CD4-positive, CD25-positive, alpha-beta regulatory T cell (primary cell): ENCODE results near the gene SLC4A1AP. TPM values are rescaled to one million over a fixed set of nuclear protein-coding genes. Genes with fewer than 3 reads are reported as not detected.
"Not testable (repeated sequence)": the region's sequence is repeated elsewhere in the genome, so short reads cannot be mapped to it uniquely, and the experiment has no call there.

Experiments
- ATAC-seq, 2 donors: fragments of 150-1000 bp; cut with Tn5 transposase; one replicate each; pipeline ENCODE4 v1.10.0; 2021; ENCODE audit warnings: low read depth in 2 of 2, moderate number of reproducible peaks in 2 of 2, moderate library complexity in 1 of 2
- DNase-seq, 3 donors: peaks; one replicate each; pipeline versions ENCODE4 v3.0.0 to v3.0.0-alpha.2; 2012 to 2022; ENCODE audit warnings: mixed read lengths in 1 of 3
- H3K27ac ChIP-seq: one replicate; pipeline ENCODE4 v1.7.0; 2013; ENCODE audit warnings: mild to moderate bottlenecking, low read length; ENCODE audit not compliant: insufficient read depth, poor library complexity, severe bottlenecking
- H3K27me3 ChIP-seq: one replicate; pipeline ENCODE4 v1.7.0; 2013; ENCODE audit warnings: low read length; ENCODE audit not compliant: control insufficient read depth, insufficient read depth
- H3K36me3 ChIP-seq: one replicate; pipeline ENCODE4 v1.7.0; 2013; ENCODE audit warnings: mild to moderate bottlenecking, low read length, moderate library complexity; ENCODE audit not compliant: control insufficient read depth, insufficient read depth
- H3K4me1 ChIP-seq: 2 replicates; pipeline ENCODE4 v1.7.0; 2013; ENCODE audit warnings: mild to moderate bottlenecking, low read length; ENCODE audit not compliant: insufficient read depth, control insufficient read depth, poor library complexity, severe bottlenecking
- H3K4me3 ChIP-seq: one replicate; pipeline ENCODE4 v1.7.0; 2013; ENCODE audit warnings: low read depth, mild to moderate bottlenecking, low read length, moderate library complexity
- H3K9me3 ChIP-seq, 2 experiments: 1 replicate in 1 of 2; 2 replicates in 1 of 2; pipeline ENCODE4 v1.7.0; 2013; ENCODE audit warnings: low read length in 2 of 2, mild to moderate bottlenecking in 1 of 2, moderate library complexity in 1 of 2; ENCODE audit not compliant: control insufficient read depth in 2 of 2
- H3K27ac Mint-ChIP-seq, 3 donors: one replicate each; pipeline ENCODE4 v1.8.0; 2020 to 2022; ENCODE audit warnings: mild to moderate bottlenecking in 3 of 3, mixed read lengths in 3 of 3, moderate library complexity in 2 of 3
- H3K27me3 Mint-ChIP-seq: one replicate; pipeline ENCODE4 v1.8.0; 2022; ENCODE audit warnings: mild to moderate bottlenecking, mixed read lengths
- H3K36me3 Mint-ChIP-seq: one replicate; pipeline ENCODE4 v1.8.0; 2020; ENCODE audit warnings: mixed read lengths
- H3K4me1 Mint-ChIP-seq, 4 donors: one replicate each; pipeline ENCODE4 v1.8.0; 2020 to 2022; ENCODE audit warnings: mixed read lengths in 4 of 4, mild to moderate bottlenecking in 1 of 4
- H3K4me3 Mint-ChIP-seq, 4 donors: one replicate each; pipeline ENCODE4 v1.8.0; 2020 to 2022; ENCODE audit warnings: mild to moderate bottlenecking in 4 of 4, mixed read lengths in 4 of 4, moderate library complexity in 3 of 4
- H3K9me3 Mint-ChIP-seq, 7 donors: one replicate each; pipeline ENCODE4 v1.8.0; 2020 to 2022; ENCODE audit warnings: mixed read lengths in 7 of 7, mild to moderate bottlenecking in 3 of 7, moderate library complexity in 2 of 7
- polyA plus RNA-seq, 4 donors: library from polyadenylated mRNA; unstranded; fragments of 300-500 nt; fragmentation: Illumina TruSeq; gene quantifications; one replicate each; pipeline ENCODE4 v1.2.3, GENCODE V29; 2021
- total RNA-seq: library from RNA; stranded (reverse); gene quantifications from one replicate; pipeline ENCODE4 v1.2.3, GENCODE V29; 2022

The SLC4A1AP gene, protein sequence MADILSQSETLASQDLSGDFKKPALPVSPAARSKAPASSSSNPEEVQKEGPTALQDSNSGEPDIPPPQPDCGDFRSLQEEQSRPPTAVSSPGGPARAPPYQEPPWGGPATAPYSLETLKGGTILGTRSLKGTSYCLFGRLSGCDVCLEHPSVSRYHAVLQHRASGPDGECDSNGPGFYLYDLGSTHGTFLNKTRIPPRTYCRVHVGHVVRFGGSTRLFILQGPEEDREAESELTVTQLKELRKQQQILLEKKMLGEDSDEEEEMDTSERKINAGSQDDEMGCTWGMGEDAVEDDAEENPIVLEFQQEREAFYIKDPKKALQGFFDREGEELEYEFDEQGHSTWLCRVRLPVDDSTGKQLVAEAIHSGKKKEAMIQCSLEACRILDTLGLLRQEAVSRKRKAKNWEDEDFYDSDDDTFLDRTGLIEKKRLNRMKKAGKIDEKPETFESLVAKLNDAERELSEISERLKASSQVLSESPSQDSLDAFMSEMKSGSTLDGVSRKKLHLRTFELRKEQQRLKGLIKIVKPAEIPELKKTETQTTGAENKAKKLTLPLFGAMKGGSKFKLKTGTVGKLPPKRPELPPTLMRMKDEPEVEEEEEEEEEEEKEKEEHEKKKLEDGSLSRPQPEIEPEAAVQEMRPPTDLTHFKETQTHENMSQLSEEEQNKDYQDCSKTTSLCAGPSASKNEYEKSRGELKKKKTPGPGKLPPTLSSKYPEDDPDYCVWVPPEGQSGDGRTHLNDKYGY
- 20.8 TPM for total RNA-seq
- 10 to 100 TPM; 25.2 to 28.3 (median 26.7) TPM for polyA plus RNA-seq

DNA sequence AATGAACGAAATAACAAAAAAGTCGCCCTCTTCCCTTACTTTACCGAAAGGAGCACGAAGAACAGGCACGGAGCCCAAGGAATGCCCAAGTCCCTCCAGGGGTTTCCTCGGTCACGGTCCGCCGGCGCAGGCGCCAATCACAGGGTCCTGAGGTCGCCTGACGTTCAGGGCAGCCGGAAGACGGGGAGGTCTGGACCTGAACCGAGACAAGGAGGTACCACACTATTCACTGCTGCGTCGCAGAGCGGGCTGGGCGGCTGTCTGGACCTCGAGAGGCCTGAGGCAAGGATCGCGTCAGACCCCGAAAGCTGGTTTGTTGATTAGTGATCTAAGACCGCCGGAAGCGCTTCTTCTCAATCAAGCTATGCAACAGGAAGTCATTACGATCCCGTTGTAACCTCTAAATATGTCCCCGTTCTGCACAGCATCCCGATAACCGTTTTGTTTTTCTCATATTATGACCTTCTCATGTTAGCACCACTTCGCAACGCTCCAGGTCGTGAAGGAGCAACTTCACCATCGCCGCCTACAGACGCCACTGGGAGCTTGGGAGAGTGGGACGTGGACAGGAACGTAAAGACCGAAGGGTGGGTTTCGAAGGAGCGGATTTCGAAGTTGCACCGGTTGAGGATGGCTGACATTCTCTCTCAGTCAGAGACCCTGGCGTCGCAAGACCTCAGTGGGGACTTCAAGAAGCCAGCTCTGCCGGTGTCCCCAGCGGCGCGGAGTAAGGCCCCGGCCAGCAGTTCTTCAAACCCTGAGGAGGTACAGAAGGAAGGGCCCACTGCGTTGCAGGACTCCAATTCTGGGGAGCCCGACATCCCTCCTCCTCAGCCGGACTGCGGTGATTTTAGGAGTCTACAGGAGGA is at the start of gene SLC4A1AP, which contains the start of gene SUPT7L:
TSS of gene SLC4A1AP (plus strand) at position 605 of the 869 bp plus-strand sequence. CDS start at position 631, 26 bp downstream.
TSS of gene SUPT7L (minus strand) at position 330 of the 869 bp plus-strand sequence. CDS start 1,422 bp downstream, outside the sequence.
- Histone ChIP-seq H3K27ac (peak within 1 kb of the TSS; percentile 93), H3K9me3 (no peaks in the 10 kb centered on the region), H3K4me1 (peaks cover 26% of the 10 kb centered on the region), H3K4me3 (peak within 1 kb of the TSS; percentile 98), H3K36me3 (peaks cover 38% of the 10 kb centered on the region), H3K27me3 (no peaks in the 10 kb centered on the region)
- no peaks in the 10 kb centered on the region for H3K9me3 Mint-ChIP-seq
- peaks cover 4% of the 10 kb centered on the region for H3K27me3 Mint-ChIP-seq
- peak; percentile 66 to 91 (median 87) for DNase-seq
- peaks cover 23 to 68% (median 51%) of the 10 kb centered on the region in 4 donors for H3K4me1 Mint-ChIP-seq
- H3K4me3 Mint-ChIP-seq: peak within 1 kb of the TSS; percentile 90 to 100 (median 98)
- H3K36me3 Mint-ChIP-seq: peaks cover 31% of the 10 kb centered on the region
- H3K27ac Mint-ChIP-seq: peak within 1 kb of the TSS; percentile 99 to 100 (median 99)
- ATAC-seq: peak; percentile 76

DNA sequence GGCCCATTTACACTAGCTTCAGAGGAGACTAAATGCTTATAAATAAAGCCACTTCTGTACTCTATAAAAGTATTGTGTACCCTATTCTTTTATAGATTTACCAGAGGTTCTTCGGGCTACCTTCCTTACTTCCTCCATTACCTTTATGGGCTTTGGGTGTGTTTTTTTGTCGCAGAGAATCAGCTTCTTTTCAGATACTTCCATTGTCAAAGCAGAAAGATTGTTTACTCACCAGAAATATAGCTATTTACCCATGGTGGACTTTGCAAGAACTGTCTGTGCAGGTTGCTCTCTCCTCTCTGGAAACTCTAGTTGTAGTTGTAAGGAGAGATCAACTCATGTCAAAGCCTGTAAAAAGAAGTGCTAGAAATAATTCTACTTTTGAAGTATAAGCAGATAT is 49.7 kb upstream of the SLC4A1AP start:
- peaks cover 50% of the 10 kb centered on the region for H3K36me3 Mint-ChIP-seq
- no peaks in the 10 kb centered on the region for H3K4me1 ChIP-seq
- no peak overlapping the region for H3K4me3 ChIP-seq
- H3K4me3 Mint-ChIP-seq: no peak overlapping the region
- no peak for DNase-seq
- H3K27me3 Mint-ChIP-seq: no peaks in the 10 kb centered on the region
- peaks cover 76% of the 10 kb centered on the region for H3K36me3 ChIP-seq
- H3K4me1 Mint-ChIP-seq: peaks cover 2 to 6% (median 5%) of the 10 kb centered on the region in 4 donors
- no peaks in the 10 kb centered on the region for H3K27me3 ChIP-seq
- H3K27ac ChIP-seq: no peak overlapping the region
- ATAC-seq: no peak
- no peaks in the 10 kb centered on the region for H3K9me3 Mint-ChIP-seq
- H3K27ac Mint-ChIP-seq: no peak overlapping the region
- H3K9me3 ChIP-seq: no peaks in the 10 kb centered on the region

DNA sequence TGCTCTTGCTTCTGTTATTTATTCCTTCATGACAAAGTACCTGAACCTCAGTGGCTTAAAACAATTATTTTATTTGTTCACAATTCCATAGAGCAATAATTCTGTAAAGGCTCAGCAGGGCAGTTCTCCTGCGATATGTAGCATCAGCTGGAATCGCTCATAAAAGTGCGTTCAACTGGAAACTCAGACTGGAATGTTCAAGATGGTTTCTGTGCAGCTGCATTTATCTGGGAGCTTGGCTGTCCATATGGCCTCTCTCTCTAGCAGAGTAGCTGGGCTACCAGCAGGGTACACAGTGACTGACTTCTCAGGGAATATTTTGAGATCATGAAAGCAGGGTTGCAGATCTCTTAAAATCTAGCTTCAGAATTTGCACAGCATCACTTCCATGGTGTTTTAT is 48.4 kb upstream of the SLC4A1AP start:
- H3K36me3 ChIP-seq: peaks cover 84% of the 10 kb centered on the region
- H3K4me3 ChIP-seq: no peak overlapping the region
- Mint-ChIP-seq H3K9me3 (no peaks in the 10 kb centered on the region), H3K4me1 (peaks cover 2 to 6% (median 5%) of the 10 kb centered on the region in 4 donors), H3K4me3 (no peak overlapping the region), H3K27me3 (no peaks in the 10 kb centered on the region), H3K27ac (peak overlapping the region in 1 of 3 donors; percentile 72), H3K36me3 (peaks cover 55% of the 10 kb centered on the region)
- no peaks in the 10 kb centered on the region for H3K4me1 ChIP-seq
- DNase-seq: no peak
- no peaks in the 10 kb centered on the region for H3K27me3 ChIP-seq
- no peaks in the 10 kb centered on the region for H3K9me3 ChIP-seq
- no peak overlapping the region for H3K27ac ChIP-seq
- no peak for ATAC-seq

DNA sequence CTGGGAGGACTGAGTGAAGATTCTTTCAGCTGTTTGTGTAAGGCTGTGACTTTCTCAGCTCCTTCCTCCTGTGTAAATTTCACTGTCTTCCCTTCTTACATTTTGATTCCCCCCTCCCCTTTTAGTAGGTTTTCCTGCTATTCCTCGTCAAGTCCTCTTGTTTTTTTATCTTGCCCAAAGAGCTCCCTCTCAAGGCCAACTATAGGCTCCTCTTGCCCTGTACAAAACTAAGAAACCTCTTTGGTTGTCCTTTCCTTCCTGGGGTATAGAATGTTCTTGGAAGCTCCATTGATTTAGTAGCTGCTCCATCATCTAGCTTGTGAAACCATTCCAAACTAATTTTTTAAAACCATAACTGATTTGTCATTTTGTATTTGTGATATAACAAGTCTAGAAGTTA is 42.2 kb upstream of the SLC4A1AP start:
- ATAC-seq (no peak), DNase-seq (no peak)
- H3K27ac Mint-ChIP-seq: no peak overlapping the region
- no peak overlapping the region for H3K4me3 Mint-ChIP-seq
- no peak overlapping the region for H3K27ac ChIP-seq
- peaks cover 55% of the 10 kb centered on the region for H3K36me3 Mint-ChIP-seq
- no peak overlapping the region for H3K4me3 ChIP-seq
- H3K9me3 ChIP-seq: no peaks in the 10 kb centered on the region
- H3K9me3 Mint-ChIP-seq: no peaks in the 10 kb centered on the region
- peaks cover 79% of the 10 kb centered on the region for H3K36me3 ChIP-seq
- no peaks in the 10 kb centered on the region for H3K27me3 Mint-ChIP-seq
- peaks cover 0 to 1% (median 0%) of the 10 kb centered on the region in 4 donors for H3K4me1 Mint-ChIP-seq
- H3K4me1 ChIP-seq: no peaks in the 10 kb centered on the region
- no peaks in the 10 kb centered on the region for H3K27me3 ChIP-seq

DNA sequence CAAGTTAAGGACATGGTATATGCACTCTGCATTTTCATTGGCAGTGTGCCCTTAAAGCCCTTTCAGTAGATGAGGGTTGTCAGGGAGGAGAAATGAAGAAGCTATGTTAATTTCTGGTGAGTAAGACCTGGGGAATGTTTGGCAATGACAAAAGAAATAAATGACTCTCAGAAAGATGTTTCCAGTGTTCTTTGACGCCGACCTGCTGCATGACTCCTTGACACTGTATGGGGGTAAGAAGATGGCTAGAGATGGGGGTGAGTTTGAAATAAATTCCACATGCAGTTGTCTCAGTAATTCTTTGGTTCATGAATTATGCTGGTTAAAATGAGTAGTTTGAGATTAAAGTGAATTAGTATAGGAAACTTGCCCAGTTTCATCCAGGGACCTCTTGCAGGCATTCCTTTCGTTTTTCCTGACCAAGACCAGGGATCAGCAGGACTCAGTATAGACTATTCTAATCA is 40.7 kb upstream of the SLC4A1AP start:
- ATAC-seq (no peak), DNase-seq (no peak)
- no peaks in the 10 kb centered on the region for H3K9me3 ChIP-seq
- H3K4me3 Mint-ChIP-seq: no peak overlapping the region
- H3K27ac Mint-ChIP-seq: no peak overlapping the region
- no peaks in the 10 kb centered on the region for H3K27me3 ChIP-seq
- H3K36me3 ChIP-seq: peaks cover 65% of the 10 kb centered on the region
- no peak overlapping the region for H3K27ac ChIP-seq
- no peaks in the 10 kb centered on the region for H3K27me3 Mint-ChIP-seq
- peaks cover 2% of the 10 kb centered on the region for H3K4me1 ChIP-seq
- peaks cover 45% of the 10 kb centered on the region for H3K36me3 Mint-ChIP-seq
- H3K4me3 ChIP-seq: no peak overlapping the region
- H3K4me1 Mint-ChIP-seq: peaks cover 0 to 10% (median 6%) of the 10 kb centered on the region in 4 donors
- no peaks in the 10 kb centered on the region for H3K9me3 Mint-ChIP-seq

DNA sequence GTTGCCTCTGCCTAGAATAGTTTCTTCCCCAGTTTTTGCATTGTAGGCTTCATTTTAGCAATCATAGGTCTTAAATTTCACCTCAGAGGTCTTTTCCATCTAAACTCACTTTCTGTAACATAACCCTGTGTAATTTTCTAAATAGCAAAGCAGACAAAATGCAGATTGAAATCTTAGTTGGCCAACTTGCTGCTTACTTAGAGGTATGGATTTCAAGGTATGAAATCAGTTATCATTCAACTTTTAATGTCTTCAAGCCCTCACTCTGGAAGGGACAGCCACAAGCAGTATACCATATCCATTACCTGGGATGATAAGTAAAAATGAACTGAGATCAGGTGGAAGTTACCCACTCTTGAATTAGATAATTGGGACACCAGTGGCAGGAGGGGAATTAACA is 38.7 kb upstream of the SLC4A1AP start:
- peaks cover 47% of the 10 kb centered on the region for H3K36me3 ChIP-seq
- peaks cover 16% of the 10 kb centered on the region for H3K4me1 ChIP-seq
- DNase-seq (no peak), ATAC-seq (no peak)
- H3K4me3 ChIP-seq: no peak overlapping the region
- Mint-ChIP-seq H3K4me3 (no peak overlapping the region), H3K4me1 (peaks cover 0 to 10% (median 6%) of the 10 kb centered on the region in 4 donors), H3K9me3 (no peaks in the 10 kb centered on the region), H3K27me3 (no peaks in the 10 kb centered on the region), H3K27ac (peak overlapping the region in 1 of 3 donors; percentile 51), H3K36me3 (peaks cover 34% of the 10 kb centered on the region)
- no peaks in the 10 kb centered on the region for H3K9me3 ChIP-seq
- H3K27ac ChIP-seq: no peak overlapping the region
- no peaks in the 10 kb centered on the region for H3K27me3 ChIP-seq

DNA sequence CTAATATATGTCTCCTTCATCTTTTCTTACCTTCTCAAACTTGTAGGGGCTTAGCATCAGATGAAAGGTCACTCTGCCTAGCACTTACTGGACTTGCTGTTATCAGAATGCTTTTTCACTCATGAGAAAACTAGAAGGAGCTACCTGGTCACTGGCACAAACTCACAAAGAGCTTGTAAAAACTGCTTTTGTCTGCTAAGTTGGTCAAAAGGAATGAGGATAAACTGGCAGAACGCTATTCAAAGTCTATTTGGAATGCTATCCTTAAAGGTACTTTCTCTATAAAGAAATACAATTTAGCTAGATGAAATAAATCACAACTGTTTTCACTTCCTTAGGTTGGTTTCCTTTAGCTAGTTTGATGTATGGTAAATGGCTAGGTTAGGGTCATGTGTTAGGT is 37.4 kb upstream of the SLC4A1AP start:
- peaks cover 31% of the 10 kb centered on the region for H3K36me3 Mint-ChIP-seq
- H3K4me1 ChIP-seq: peaks cover 16% of the 10 kb centered on the region
- peaks cover 0 to 15% (median 14%) of the 10 kb centered on the region in 4 donors for H3K4me1 Mint-ChIP-seq
- H3K27me3 ChIP-seq, H3K4me3 ChIP-seq, H3K9me3 ChIP-seq, H3K9me3 Mint-ChIP-seq, H3K27ac Mint-ChIP-seq, ATAC-seq, DNase-seq, H3K27me3 Mint-ChIP-seq: not testable (repeated sequence)
- H3K4me3 Mint-ChIP-seq: peak overlapping the region in 2 of 4 donors; percentile 13 to 24
- peak overlapping the region; percentile 15 for H3K27ac ChIP-seq
- H3K36me3 ChIP-seq: peaks cover 43% of the 10 kb centered on the region
